Esophagus muscularis mucosa (tissue), 3 donors: ENCODE results near the gene PGLYRP3.

Experiments used
- POLR2A ChIP-seq: fragments of 450-650 bp; IDR thresholded peaks from one replicate; pipeline ENCODE4 v1.6.1; 2017; ENCODE audit warnings: antibody characterized with exemption, moderate library complexity, mild to moderate bottlenecking, low read depth
- POLR2AphosphoS5 ChIP-seq, 2 donors: sonication (generic); formaldehyde crosslinking; IDR thresholded peaks; one replicate each; pipeline ENCODE4 v1.6.1; 2017; ENCODE audit warnings: antibody characterized with exemption in 2 of 2
- TF ChIP-seq, protein P1 (sequence below), 3 experiments: fragments of 200-600 bp in 2 of 3; fragments of 450-650 bp in 1 of 3; sonication (generic) in 2 of 3; IDR thresholded peaks; one replicate each; pipeline ENCODE4 v1.5.1; 2017 to 2019; ENCODE audit warnings: antibody characterized with exemption in 3 of 3, mild to moderate bottlenecking in 2 of 3, moderate library complexity in 1 of 3

DNA sequence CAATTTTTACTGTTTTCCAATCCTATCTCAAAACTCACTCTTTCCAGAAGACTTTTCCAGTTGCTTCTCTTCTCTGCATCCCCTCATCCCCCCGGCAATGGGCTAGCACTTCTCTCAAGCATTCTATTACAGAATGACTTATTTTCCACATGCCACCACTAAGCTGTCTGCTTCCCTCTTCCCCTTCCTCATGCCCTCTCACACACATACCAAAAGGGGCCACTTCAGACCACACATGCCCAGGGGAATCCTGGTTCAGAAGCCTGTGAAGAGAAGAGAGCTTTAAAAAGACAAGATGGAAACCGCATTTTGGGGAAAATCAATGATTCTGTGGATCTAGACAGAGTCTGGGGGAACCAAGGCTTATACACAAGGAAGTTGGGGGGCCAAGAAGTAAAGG, 61.7 kb downstream of the PGLYRP3 start:
- TF ChIP-seq, protein P1, sequence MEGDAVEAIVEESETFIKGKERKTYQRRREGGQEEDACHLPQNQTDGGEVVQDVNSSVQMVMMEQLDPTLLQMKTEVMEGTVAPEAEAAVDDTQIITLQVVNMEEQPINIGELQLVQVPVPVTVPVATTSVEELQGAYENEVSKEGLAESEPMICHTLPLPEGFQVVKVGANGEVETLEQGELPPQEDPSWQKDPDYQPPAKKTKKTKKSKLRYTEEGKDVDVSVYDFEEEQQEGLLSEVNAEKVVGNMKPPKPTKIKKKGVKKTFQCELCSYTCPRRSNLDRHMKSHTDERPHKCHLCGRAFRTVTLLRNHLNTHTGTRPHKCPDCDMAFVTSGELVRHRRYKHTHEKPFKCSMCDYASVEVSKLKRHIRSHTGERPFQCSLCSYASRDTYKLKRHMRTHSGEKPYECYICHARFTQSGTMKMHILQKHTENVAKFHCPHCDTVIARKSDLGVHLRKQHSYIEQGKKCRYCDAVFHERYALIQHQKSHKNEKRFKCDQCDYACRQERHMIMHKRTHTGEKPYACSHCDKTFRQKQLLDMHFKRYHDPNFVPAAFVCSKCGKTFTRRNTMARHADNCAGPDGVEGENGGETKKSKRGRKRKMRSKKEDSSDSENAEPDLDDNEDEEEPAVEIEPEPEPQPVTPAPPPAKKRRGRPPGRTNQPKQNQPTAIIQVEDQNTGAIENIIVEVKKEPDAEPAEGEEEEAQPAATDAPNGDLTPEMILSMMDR (IDR thresholded peaks at IDR 0.05): no peak
- no peak for TF ChIP-seq POLR2A
- no peak for TF ChIP-seq POLR2AphosphoS5 (IDR thresholded peaks at IDR 0.05)
